Activated naive CD8-positive, alpha-beta T cell treated with anti-CD3 and anti-CD28 coated beads, Interleukin-2, amount 10 ng/mL, durations not matched to agents 7 days and 5 days (primary cell): ENCODE measurements around the gene PEX11A. TPM values are rescaled to one million over a fixed set of nuclear protein-coding genes. Genes with fewer than 3 reads are reported as not detected.

Experiments used
- ATAC-seq: fragments of 150-1000 bp; cut with Tn5 transposase; one replicate; pipeline ENCODE4 v1.10.0; 2021; ENCODE audit warnings: low read depth, moderate library complexity
- POLR2A ChIA-PET: fragments of 350-600 bp; sonication (Branson Sonifier 250); formaldehyde crosslinking; loops from one replicate; lab custom pipeline; 2021; ENCODE audit warnings: antibody characterized with exemption; lab: Charles Lee
- DNase-seq: peaks from one replicate; pipeline ENCODE4 v3.0.0; 2021
- H3K27ac Mint-ChIP-seq: one replicate; pipeline ENCODE4 v1.8.0; 2022; ENCODE audit warnings: mild to moderate bottlenecking, mixed read lengths
- H3K27me3 Mint-ChIP-seq: one replicate; pipeline ENCODE4 v1.8.0; 2022; ENCODE audit warnings: mild to moderate bottlenecking, moderate library complexity, mixed read lengths
- H3K36me3 Mint-ChIP-seq: one replicate; pipeline ENCODE4 v1.8.0; 2021; ENCODE audit warnings: mild to moderate bottlenecking, mixed read lengths
- H3K4me1 Mint-ChIP-seq: one replicate; pipeline ENCODE4 v1.8.0; 2021; ENCODE audit warnings: mixed read lengths
- H3K4me3 Mint-ChIP-seq: one replicate; pipeline ENCODE4 v1.8.0; 2022; ENCODE audit warnings: mild to moderate bottlenecking, moderate library complexity, mixed read lengths
- H3K9me3 Mint-ChIP-seq: one replicate; pipeline ENCODE4 v1.8.0; 2021; ENCODE audit warnings: mixed read lengths
- total RNA-seq, 2 experiments: library from RNA; stranded (reverse); gene quantifications; one replicate each; pipeline ENCODE4 v1.2.3, GENCODE V29; 2021

Gene PEX11A
- total RNA-seq, 2 experiments from 2014 or later, result 3.7 to 3.8 TPM

DNA sequence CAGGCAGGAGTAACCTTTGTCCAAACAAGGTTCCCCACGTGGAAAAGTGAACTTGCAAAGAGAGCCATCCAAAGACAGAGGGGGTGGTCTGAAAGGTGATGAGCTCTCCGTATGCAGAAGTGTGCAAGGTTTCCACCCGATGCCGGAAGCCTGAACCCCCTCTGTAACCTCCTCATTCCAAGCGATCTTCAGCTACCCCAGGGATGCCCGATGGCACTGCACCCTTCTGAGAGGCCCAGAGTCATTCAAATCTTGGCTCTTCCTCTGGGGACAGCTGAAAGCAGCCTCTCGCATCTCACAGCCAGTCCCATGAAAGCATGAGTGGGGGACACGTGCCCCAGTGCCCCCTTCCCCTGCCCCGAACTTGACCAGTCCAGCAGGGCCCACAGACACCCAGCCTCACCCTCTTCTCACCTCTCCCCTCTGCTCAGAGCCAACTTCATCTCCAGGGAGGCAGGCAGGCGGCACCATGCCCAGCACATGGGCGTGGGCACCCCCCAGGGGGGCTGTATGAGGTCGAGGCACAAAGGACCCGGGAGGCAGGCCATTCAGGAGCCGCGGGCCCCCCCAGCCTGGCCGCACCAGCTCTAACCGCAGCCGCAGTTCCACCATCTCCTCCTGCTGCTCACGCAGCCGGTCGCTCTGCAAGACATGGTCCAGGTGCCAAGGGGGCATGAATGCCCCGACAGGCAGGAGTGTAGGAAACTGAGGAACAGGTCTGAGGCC is 44.0 kb downstream of the PEX11A start:
- POLR2A ChIA-PET, result no interaction called here
- DNase-seq, result no peak
- Mint-ChIP-seq H3K27me3 (no peaks in the 10 kb centered on the region), H3K4me3 (no peak overlapping the region), H3K27ac (no peak overlapping the region), H3K4me1 (peaks cover 5% of the 10 kb centered on the region), H3K36me3 (no peaks in the 10 kb centered on the region), H3K9me3 (no peaks in the 10 kb centered on the region)
- ATAC-seq, result no peak

DNA sequence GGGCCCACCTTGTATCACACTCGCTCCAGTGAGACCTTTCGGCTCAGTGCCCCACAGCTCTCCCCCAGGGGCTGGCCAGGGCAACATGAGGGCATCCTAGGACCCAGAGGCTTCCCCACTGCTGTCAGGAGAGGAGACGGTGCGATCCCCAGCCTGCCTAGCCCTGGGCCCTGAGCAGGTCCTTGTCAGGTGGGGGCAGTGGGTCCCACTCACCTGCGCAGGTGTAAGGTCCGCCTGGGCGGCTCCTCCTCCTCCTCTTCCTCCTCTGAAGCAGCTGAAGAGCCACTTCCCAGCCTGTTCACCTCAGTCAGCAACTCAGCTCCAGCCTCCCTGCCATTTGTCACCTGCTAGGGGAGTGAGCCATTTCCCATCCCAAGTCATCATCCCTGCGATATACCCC is 44.9 kb downstream of the PEX11A start:
- POLR2A ChIA-PET, result no interaction called here
- H3K27ac Mint-ChIP-seq, result no peak overlapping the region
- H3K9me3 Mint-ChIP-seq, result no peaks in the 10 kb centered on the region
- ATAC-seq, result no peak
- no peaks in the 10 kb centered on the region for H3K27me3 Mint-ChIP-seq
- no peak overlapping the region for H3K4me3 Mint-ChIP-seq
- peaks cover 5% of the 10 kb centered on the region for H3K4me1 Mint-ChIP-seq
- no peak for DNase-seq
- no peaks in the 10 kb centered on the region for H3K36me3 Mint-ChIP-seq

DNA sequence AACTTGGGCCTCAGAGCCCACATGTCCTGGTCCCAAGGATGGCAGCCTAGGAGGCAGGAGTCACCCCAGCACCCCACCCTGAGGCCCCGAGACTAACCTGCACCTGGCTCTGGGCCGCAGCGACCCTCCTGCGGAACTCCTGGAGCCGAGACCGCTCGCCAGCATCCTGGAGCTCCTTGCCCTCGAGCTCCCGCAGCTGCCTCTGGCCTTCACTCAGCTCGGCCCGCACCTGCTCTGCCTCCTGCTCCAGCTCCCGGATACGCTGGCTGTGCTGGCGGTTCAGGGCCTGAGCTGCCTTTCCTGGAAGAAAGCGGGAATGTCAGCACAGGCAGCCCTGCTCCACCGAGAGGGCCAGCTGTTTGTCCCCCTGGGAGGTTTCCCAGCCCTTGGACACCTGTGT is 48.4 kb downstream of the PEX11A start:
- no peaks in the 10 kb centered on the region for H3K9me3 Mint-ChIP-seq
- no peak overlapping the region for H3K4me3 Mint-ChIP-seq
- POLR2A ChIA-PET, result no interaction called here
- H3K36me3 Mint-ChIP-seq, result no peaks in the 10 kb centered on the region
- no peaks in the 10 kb centered on the region for H3K27me3 Mint-ChIP-seq
- ATAC-seq, result no peak
- no peak overlapping the region for H3K27ac Mint-ChIP-seq
- no peak for DNase-seq
- H3K4me1 Mint-ChIP-seq, result peaks cover 5% of the 10 kb centered on the region

DNA sequence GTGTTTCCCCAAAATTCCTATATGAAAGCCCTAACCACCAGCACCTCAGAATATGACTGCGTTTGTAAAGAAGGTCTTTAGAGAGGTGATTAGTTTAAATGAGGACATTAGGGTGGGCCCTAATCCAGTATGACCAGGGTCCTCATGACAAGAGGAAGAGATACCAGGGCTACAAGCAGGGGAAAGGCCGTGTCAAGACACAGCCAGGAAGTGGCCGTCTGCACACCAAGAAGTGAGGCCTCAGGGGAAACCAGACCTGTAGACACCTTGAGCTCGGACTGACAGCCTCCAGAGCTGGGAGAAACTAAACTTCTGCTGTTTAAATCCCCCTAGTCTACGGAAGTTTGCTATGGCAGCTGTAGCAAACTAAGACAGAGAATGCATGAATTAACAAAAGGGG is 49.5 kb downstream of the PEX11A start:
- H3K4me3 Mint-ChIP-seq, result no peak overlapping the region

DNA sequence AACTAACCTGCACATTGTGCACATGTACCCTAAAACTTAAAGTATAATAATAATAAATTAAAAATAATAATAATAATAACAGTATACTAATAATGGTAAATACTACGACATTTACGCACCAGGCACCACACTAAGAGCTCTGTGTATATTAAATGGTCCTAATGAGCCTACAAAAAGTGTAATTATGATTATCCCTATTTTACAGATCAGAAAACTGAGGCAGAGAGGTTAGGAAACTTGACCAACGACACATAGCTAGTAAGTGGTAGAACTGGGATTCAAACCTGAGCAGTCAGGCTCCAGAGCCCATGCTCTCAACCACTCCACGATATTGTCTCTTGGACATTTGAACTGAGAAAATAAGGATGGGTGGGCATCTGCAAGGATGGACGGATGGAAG is 50.3 kb downstream of the PEX11A start:
- H3K4me1 Mint-ChIP-seq, result peaks cover 5% of the 10 kb centered on the region
- H3K27me3 Mint-ChIP-seq, result no peaks in the 10 kb centered on the region
- no peak overlapping the region for H3K27ac Mint-ChIP-seq
- peaks cover 2% of the 10 kb centered on the region for H3K9me3 Mint-ChIP-seq
- no peak for ATAC-seq
- H3K4me3 Mint-ChIP-seq, result no peak overlapping the region
- no peak for DNase-seq
- POLR2A ChIA-PET, result no interaction called here
- peaks cover 2% of the 10 kb centered on the region for H3K36me3 Mint-ChIP-seq

More for the DNA sequence above, 49.5 kb downstream of the PEX11A start:
- POLR2A ChIA-PET, result no interaction called here
- Mint-ChIP-seq H3K36me3 (no peaks in the 10 kb centered on the region), H3K27me3 (no peaks in the 10 kb centered on the region), H3K27ac (no peak overlapping the region), H3K9me3 (no peaks in the 10 kb centered on the region), H3K4me1 (peaks cover 5% of the 10 kb centered on the region)
- ATAC-seq (no peak), DNase-seq (no peak)

GRCh38 chr15:89633585-89633984 is 57.0 kb downstream of the PEX11A start:
- H3K4me1 Mint-ChIP-seq, result no peaks in the 10 kb centered on the region
- no peak for ATAC-seq
- no peaks in the 10 kb centered on the region for H3K27me3 Mint-ChIP-seq

GRCh38 chr15:89632563-89633430 is 57.8 kb downstream of the PEX11A start:
- Mint-ChIP-seq H3K4me3 (no peak overlapping the region), H3K4me1 (no peaks in the 10 kb centered on the region), H3K27ac (no peak overlapping the region), H3K36me3 (peaks cover 30% of the 10 kb centered on the region), H3K27me3 (no peaks in the 10 kb centered on the region), H3K9me3 (peaks cover 2% of the 10 kb centered on the region)
- POLR2A ChIA-PET, result no interaction called here
- DNase-seq (no peak), ATAC-seq (no peak)

More at GRCh38 chr15:89633585-89633984, 57.0 kb downstream of the PEX11A start:
- POLR2A ChIA-PET, result no interaction called here
- no peak overlapping the region for H3K4me3 Mint-ChIP-seq
- no peak overlapping the region for H3K27ac Mint-ChIP-seq
- peaks cover 2% of the 10 kb centered on the region for H3K9me3 Mint-ChIP-seq
- DNase-seq, result no peak
- H3K36me3 Mint-ChIP-seq, result peaks cover 28% of the 10 kb centered on the region

DNA sequence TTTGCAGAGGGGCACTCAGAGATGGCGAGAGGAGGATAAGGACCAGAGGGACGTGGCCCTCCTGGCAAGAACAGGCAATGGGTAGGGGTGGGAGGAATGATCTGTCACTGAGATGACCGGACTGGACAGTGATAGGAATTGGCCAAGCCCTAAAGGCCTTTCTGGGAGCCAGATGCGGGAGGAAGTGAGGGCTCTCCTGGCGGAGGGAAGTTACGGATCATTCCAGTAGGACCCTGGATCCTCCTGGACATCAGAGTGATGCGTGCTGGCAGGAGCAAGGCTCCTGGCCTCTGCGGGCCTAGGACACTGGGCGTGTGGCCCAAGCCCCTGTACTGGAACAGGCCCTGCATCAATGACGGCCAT is 58.7 kb downstream of the PEX11A start:
- Mint-ChIP-seq H3K4me3 (no peak overlapping the region), H3K9me3 (peaks cover 2% of the 10 kb centered on the region), H3K27me3 (no peaks in the 10 kb centered on the region), H3K27ac (no peak overlapping the region), H3K4me1 (no peaks in the 10 kb centered on the region), H3K36me3 (peaks cover 30% of the 10 kb centered on the region)
- ATAC-seq (no peak), DNase-seq (no peak)
- POLR2A ChIA-PET, result no interaction called here

Other genes with a start within 250 kb of the PEX11A start
- gene RHCG, start 194.2 kb downstream of the PEX11A start, total RNA-seq, result not detected
- gene TICRR, start 115.3 kb downstream of the PEX11A start, total RNA-seq, result 10 to 100 TPM; 18.6 to 20.6 TPM
- gene KIF7, start 35.3 kb downstream of the PEX11A start, total RNA-seq, result under 1 TPM; 0.14 to 0.20 TPM
- under 1 TPM; 0.61 to 0.79 TPM for gene PLIN1, start 11.4 kb downstream of the PEX11A start, total RNA-seq
- gene WDR93, start 57 bp upstream of the PEX11A start, total RNA-seq, result not detected
- 1 to 10 TPM; 1.8 to 2.1 TPM for gene MESP1, start 60.5 kb upstream of the PEX11A start, total RNA-seq
- not detected for gene MESP2, start 85.6 kb upstream of the PEX11A start, total RNA-seq
- 1 to 10 TPM; 2.7 to 3.0 TPM for gene ANPEP, start 124.1 kb upstream of the PEX11A start, total RNA-seq
- 10 to 100 TPM; 28.2 to 30.8 TPM for gene AP3S2, start 203.2 kb upstream of the PEX11A start, total RNA-seq
- gene ARPIN, start 222.2 kb upstream of the PEX11A start, total RNA-seq, result under 1 TPM; 0.06 to 0.11 TPM